ENCODE results near the gene MALRD1.

Gene MALRD1

DNA sequence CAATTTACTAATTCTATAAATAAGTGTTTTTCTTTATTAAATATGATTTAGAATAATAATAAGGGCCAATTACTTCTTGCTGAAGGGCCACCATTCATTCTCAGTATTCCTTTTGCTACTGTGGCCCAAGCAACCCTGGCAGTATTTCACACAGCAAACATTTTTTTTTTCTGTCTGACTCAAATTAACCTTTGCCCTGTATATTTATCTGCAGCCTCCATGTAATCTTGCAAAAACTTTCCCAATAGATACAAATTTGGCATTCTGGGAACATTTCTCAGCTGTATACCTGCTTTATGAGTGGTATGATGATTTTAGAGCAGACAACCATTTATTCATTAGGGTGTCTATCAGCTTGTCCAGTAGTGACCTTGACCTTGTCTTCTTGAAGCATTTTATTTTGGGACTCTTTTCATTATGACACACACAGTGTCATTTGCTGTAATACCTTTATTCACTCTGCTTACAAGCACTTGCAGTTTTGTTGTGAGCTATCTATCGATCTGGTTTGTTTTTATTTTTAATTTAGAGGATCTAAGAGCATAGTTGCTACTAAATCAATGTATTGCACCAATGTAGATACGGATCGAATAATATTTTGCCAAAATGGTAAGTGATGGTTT, 607.9 kb downstream of the MALRD1 start:
- DNase-seq: no peak

DNA sequence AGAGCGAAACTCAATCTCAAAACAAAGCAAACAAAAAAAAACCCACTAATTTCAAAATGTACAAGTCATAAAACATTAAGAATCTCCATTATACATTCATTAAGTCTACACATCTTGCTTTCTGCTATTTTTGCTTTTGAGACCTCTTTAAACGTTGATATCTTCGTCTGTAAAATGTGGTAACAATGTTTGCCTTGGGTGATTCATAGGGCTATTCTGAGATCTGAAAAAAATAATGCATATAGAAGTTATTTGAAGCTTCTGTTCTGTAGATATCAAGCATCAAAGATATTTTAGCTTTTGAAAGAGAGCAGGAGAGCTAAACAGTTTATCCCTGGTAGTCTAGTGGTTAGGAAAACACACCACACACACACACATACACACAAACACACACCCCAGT, 609.5 kb downstream of the MALRD1 start:
- DNase-seq: no peak

DNA sequence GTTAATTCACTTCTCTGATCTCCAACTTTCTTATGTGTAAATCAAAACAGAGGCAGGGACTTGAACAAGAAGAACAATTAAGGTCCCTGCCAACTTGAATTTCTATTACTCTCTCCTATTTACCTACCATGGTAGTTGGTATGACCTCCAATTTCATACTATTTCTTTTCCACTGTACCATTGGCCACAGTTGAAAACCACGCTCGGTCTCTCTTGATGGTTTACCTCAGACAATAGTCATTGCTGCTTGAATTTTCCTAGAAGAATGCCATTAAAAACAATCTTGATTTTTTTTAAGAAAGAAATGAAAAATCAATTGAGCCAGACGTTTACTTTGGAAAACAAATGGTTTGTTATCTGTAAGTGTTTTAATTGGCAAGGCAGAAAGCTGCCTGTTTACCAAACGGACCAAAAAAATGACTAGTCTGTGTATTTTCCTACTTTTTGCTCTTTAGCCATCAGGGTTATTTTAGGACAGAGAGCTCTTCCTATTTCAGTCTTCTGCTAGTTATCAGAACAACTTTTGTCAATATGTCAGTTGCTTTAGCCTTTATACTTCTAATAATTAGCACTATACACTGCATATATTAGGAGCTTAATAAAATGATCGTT, 610.1 kb downstream of the MALRD1 start:
- no peak for DNase-seq

DNA sequence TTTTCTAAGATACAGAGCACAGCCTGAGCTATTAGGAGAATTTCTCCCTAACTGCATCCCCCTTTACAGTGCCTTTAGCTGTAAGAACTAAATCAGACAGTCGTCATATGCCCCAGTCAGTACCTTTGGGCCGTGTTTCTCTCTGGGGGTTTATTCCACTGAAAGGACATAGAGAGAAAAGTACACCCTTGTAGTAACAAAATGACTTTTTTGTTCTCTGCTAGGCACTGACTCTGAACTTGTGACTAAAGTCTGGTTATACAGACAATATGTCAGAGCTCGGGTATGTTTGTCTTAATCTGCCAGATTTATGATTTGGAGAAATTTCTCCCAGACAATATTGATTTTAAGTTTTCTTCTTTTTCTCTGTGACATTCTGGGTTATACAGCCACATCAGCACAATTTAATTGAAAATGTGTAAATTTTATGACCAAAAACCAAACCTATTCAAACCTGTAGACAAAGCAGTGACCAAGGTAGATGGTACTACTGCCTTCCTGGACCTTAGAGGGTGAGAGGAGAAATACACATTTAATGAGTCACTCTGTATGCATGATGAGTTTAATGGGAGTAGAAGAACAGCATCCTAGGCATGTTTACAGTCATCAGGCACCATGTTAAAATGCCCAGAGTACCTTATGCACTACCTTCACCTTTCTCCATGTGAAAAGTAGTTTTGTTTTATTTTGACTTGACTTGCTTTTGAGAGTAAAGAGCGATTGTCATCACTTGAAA, 611.5 kb downstream of the MALRD1 start:
- DNase-seq: no peak

DNA sequence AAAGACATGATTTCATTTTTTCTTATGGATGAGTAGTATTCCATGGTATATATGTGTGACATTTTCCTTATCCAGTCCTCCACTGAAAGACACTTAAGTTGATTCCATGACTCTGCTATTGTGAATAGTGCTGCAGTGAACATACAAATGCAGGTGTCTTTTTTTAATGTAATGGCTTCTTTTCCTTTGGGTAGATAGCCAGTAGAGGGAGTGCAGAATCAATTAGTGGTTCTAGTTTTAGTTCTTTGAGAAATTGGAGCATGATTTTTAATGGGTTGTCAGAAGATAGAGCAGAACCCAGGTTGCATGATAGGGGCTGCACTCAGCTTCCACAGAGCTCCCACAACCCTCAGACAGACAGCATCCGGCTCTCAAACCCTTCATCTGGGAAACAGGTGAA, 614.7 kb downstream of the MALRD1 start:
- DNase-seq: peak in 1 of 2 donors; percentile 14

DNA sequence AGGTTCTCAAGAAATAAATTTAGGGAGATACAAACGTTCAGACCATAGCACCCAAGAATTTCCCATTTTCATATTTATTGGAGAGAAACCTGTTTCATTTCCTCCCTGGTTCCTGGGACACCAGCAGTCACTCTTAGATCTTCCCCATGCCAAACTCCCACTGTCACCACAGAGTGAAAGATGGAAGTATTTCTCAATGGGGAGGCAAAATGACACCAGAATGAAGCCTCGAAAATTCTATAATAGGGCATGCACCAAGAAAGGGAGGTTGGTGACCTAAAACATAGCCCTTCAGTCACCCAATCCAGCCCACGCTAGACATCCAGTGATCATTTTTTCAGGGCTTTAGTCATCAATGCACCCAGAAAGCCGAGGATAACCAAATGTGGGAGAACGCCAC, 619.5 kb downstream of the MALRD1 start:
- peak; percentile 72 to 80 for DNase-seq

DNA sequence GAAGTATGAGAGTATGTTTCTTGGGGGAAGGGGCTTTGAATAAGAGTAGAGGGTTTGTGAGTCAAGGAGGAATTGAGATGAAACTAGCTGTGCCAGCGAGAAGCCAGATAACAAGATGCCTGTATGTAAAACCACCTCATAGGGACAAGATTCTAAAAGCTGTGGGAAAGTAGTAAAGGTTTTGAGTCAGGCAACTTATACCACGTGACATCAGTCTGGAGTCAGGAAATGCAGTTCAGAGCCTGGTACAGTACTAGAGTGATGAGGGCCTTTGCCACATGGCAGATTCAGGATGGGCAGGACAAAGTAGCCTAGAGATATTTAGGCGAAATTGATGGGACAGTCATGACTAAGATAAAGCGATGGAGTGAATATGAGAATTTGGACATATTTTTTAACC, 627.5 kb downstream of the MALRD1 start:
- DNase-seq: no peak

DNA sequence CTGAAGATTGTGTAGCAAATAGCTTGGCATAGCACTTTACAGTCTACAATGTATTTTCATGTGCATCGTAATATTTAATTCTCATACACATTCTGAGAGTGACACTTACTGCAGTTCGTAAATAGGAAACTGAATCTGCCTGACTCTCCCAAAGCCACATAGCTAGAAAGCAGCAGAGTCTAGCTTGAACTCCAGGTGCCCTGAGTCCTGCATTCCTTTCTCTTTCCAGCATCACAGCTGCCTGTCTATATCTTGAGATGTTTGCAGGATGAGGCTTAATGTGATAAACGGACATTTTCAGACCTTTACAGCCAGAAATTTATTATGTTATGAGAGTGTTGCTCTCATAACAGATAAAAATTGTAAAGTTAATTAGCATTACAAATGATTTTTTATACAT, 634.8 kb downstream of the MALRD1 start:
- DNase-seq: no peak

DNA sequence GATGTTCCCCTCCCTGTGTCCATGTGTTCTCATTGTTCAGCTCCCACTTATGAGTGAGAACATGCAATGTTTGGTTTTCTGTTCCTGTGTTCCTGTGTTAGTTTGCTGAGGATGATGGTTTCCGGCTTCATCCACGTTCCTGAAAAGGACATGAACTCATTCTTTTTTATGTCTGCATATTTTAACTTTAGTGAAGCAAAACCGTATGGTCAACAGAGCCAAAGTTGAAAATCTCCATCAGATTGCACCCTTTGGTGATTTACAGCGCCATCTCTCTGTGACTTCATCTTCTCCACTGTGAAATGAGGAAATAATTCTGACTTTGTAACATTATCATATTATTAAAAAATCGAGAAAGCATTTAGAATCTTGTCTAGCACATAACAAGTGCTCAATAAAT, 635.4 kb downstream of the MALRD1 start:
- DNase-seq: no peak

DNA sequence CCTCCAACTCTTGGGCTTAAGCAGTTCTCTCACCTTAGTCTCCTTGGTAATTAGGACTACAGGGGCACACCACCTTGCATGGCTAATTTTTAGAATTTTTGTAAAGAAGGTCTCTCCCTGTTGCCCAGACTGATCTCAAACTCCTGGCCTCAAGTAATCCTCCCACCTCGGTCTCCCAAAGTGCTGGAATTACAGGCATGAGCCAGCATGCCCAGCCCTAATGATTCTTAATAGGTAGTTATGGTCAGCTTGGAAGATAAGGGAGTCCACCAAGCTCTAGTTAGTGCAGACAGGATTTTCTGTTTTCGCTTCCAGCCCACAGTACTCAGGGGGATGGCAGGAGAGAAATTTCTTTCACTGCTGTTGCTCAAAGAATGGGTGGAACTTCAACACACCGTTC, 639.7 kb downstream of the MALRD1 start:
- DNase-seq: no peak

DNA sequence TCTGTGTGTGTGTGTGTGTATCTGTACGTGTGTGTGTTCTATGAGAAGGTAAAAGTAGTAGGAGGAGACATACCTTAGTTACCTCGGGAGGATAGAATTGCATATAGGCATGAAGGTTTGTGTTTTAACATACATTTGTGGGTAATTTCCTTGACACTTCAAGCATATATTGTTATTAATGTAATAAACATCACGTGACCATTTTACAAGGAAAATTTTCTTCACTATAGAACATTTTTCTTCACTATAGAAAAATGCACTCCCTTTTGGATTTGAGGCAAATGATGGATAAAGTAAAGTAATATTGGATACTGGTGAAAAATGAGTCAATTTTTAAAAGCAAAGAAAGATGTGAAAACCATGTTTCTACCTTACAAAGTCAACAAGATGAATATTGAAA, 640.6 kb downstream of the MALRD1 start:
- DNase-seq: no peak

DNA sequence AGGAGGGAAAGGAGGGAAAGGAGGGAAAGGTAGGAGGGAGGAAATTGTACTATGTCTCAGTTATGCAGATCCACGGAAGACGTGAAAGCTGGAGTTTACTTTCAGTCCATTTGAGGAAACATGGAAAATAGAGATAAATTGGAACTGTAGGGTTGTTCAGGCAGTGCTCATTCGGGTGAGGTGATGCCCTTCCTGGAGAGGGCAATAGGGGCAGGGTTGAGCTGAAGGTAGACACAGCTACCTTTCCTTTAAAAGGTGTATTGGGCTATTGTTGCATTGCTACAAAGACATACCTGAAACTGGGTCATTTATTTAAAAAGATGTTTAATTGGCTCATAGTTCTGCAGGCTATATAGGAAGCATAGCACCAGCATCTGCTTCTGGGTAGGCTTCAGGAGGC, 650.7 kb downstream of the MALRD1 start:
- DNase-seq: no peak

DNA sequence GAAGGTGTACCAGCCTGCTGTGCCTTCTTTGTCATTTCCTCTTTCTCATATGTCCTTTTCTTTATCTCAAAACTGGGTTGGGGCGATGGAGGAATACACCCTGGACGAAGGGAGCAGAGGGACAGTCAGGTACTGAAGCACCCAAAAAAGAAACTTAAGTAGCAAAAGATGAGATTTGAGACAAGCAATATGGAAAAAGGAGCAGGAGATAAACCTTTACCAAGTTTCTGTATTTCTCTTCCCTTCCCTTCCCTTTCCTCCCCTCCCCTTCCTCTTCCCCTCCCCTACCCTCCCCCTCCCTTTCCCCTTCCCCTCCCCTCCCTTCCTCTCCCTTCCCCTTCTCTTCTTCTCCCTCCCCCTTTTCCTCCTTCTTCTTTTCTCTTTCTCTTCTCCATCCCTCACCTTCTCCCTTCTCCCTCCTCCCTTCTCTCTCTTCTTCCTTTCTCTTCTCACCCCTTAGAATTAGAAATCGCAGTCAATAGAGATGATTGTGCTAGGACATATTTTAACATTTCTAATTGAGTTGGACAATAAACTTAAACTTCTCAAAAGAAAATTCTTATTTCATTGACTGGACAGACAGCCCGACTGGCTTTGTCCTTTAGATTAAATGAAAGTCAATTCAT, 652.9 kb downstream of the MALRD1 start:
- no peak for DNase-seq

DNA sequence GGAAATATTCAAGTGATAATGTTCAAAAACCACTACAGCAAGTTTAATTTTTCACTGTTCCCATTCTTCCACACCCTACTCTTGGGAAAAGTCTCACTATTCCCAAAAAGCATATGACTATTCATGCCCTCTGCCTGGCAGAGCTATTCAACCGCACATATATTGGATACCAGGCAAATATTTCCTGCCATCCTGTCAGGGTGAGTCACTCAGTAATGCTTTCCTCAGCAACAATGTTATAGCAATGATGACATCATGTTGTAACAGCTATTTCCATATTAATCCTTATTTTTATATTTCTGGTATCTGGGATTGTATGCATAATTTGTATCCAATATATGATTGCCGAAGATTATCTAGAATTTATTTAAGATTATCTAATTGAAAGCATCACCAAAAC, 653.6 kb downstream of the MALRD1 start:
- no peak for DNase-seq

DNA sequence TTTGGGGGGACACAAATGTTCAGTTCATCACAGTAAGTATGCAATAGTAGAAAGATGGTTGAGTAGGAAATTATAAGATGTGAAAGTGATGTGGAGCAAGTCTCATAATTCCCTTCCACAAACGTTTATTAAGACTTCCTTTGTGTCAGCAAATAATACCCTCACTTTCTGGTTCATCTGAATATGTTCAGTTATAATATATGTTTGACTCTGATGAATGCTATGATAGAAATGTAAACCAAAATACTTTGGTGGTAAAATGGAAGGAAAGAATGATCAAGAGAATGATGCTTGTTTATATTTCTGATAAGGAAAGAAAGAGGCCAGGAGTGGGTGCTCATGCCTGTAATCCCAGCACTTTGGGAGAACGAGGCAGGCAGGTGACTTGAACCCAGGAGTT, 655.9 kb downstream of the MALRD1 start:
- DNase-seq: no peak

DNA sequence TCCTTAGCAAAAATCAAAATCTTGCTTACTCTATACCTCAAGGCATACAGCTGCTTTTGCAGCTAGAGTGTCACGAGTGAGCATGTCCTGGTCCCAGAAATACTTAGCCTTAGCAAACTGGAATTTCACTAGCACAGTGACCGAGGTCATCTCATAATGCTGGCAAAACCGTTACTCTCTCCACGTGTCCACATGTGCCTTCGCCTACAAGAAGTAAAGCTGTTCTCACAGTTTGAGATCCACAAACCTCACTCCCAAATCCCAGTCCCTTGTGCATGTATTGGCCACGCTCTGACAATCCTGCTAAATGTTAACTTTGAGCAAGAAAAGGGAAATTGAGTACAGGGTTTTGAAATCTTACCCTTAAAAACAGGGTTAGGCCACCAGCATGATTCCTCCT, 656.6 kb downstream of the MALRD1 start:
- DNase-seq: no peak

DNA sequence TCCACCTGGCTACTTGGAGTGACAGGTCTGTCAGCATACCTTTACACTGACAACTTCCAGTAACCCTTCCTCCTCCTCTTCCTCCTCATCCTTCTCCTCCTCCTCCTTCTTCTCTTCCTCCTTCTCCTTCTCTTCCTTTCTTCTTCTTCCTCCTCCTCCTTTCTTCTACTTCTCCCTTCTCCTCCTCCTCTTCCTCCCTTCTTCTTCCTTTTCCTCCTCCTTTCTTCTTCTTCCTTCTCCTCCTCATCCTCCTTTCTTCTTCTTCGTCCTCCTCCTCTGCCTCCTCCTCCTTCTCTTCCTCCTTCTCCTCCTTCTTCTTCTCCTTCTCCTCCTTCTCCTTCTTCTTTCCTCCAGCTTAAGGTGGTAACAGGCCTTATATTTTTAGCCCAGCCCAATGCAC, 658.3 kb downstream of the MALRD1 start:
- no peak for DNase-seq

DNA sequence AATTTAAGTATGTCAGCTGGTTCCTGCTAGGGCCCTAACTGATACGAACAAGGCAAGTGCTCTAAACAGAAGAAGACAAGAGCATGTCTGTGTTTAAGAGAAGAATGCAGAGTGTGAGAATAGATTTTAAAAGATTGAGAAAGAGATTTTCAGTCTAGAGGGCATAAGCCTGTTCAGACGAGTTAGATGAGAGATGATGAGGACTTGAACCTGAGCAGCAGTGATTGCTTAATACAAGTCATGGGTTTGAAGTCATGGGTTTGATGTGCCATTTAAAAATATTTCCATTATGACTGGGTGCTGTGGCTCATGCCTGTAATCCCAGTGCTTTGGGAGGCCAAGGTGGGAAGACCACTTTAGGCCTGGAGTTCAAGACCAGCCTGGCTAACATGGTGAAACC, 658.8 kb downstream of the MALRD1 start:
- DNase-seq: no peak

DNA sequence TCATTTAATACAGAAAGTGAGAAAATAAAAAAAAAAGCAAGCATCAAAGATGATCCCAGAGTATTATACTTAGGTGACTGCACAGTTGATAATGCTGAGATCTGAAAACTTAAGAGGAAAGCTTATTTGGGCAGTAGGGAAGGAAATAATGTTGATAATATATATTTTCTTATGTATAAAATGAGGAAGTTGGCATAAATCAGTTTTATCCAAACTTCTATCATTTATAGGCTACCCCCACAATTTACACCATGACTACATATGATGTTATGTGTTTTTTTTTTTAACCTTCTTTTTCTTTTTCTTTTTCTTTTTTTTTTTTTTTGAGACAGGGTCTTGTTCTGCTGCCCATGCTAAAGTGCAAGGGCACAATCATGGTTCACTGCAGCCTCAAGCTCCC, 659.4 kb downstream of the MALRD1 start:
- no peak for DNase-seq

DNA sequence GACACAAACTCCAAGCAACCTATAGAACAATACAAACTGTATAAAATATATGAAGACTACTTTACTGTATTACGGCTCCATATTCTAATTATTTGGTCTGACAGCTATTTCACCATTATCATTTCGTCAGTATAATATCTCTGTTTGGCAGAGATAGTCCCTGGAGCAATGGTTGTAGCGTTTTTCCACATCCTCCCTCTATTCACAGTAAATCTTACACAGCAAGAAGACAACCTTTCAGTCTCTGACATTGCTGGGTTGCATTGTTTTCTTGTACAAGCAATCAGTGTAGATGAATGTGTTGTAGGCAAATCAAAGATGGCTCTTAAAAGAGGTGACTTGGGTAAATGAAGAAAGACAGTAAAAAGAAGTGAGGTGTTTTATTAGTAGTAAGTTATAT, 662.0 kb downstream of the MALRD1 start:
- DNase-seq: no peak

DNA sequence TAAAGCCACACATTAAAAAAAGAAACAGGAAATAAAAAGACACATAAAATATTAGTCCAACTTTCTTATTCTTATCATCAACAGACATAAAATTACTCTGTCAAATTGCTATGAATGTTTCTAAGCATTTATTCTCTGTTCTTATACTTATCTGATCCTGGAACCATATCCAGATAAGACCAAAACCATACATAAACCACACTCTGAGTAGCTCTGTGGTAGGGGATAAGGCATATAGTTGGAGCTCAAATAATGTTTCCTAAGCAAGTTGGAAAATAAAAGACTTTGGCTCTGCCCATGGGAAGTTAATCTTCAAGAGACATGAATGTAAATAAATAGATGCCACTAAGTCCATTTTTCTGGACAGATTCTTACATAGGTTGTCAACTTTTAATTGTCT, 664.6 kb downstream of the MALRD1 start:
- DNase-seq: no peak

DNA sequence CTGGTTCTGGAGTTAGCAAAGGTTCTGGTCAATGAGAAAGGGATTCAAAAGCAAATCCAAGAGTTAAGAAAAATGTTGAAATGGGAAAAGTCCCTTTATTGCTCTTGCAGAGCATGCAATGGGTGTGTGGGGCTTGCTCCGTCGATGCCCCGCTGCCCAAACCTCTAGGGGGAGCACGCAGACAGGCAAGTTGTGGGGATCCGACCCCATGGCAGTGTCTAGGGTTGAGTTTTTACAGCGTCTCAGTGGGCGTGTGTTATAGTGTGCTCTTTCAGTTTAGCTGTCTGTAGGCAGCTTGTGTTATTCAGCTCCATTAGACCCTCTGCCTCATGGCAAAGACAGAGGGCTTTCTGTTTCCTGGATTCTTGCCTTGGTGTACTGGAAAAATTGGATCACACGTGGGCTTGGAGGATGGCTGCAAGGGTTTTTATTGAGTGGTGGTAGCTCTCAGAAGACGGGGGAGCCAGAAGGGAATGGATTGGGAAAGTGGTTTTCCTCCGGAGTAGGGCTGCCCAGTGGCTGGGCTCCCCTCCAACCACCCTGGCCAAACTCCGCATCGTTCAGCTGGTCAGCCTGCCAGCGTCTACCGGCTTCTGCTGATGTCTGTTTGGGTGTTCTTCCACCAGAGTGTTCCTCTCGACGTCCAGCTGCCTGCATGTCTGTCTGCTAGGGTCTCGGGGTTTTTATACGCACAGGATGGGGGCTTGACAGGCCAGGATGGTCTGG, 665.4 kb downstream of the MALRD1 start:
- no peak for DNase-seq

DNA sequence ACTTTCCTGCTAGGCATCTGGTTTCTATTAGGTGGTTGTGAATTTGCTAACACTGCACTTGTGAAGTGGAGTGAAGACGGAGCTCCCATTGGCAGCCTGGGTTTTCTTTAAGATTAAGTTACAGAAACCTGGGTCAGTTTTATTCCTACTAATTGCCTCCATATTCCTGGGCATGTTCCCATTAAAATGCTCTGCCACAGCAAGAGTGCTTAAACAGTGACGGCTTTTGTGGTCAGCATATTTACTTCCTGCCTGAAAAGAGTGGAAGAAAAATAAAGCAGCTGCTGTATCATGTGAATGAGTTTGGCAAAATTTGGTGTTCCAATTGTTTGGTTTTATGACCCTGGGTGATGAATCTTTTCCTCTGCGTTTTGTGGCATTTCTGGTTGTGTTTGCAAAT, 670.7 kb downstream of the MALRD1 start:
- no peak for DNase-seq

All from inflammatory macrophage (primary cell).